EH (cell line): ENCODE measurements around the gene GAMT.
A peak's percentile ranks its signal among the peaks of the same experiment; 100 is the strongest.

Experiments used
- DNase-seq: peaks from one replicate; pipeline ENCODE4 v3.0.0-alpha.2; 2015; ENCODE audit warnings: low read depth

Gene GAMT

GRCh38 chr19:1384478-1385110, 16.7 kb downstream of the GAMT start:
- no peak for DNase-seq

DNA sequence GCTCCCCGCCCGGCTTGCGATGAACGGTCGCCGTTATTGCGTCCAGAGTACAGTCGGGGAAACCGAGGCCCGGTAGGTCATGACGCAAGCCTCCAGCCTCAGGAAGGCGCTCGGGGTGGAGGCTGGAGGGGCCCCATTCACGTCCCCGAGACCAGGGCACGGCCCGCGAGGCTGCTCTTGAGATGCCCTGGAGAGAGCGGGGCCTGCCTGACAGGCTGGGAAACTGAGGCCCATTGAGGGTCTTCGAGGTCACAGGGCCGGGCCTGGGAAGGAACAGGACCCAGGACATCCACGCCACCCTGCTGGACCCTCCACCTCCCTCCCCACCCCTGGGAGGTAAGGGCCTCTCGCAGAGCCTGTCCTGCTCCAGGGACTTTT, 17.3 kb downstream of the GAMT start:
- no peak for DNase-seq

- peak; percentile 86 for DNase-seq
These were observed 17.8 kb downstream of the GAMT start, which contains the start of gene NDUFS7 for GRCh38 chr19:1383312-1384084. Gene NDUFS7, plus strand, starts transcription at chr19:1383907. Its CDS starts 20 bp downstream, at chr19:1383927.

DNA sequence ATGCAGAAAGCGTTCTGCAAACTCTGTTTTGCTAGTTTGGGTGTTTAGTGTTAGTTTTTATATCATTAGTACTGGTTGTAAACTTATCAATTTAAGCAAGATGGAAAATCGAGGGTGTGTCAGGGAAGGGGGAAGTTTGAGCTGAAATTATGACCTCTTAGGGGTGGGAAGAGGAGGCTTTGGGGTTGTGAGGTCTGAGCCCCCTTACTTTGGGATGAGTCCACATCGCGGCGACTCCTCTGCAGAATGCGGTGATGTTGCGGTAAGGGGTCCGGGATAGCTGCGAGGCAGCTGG, 18.4 kb downstream of the GAMT start:
- no peak for DNase-seq

DNA sequence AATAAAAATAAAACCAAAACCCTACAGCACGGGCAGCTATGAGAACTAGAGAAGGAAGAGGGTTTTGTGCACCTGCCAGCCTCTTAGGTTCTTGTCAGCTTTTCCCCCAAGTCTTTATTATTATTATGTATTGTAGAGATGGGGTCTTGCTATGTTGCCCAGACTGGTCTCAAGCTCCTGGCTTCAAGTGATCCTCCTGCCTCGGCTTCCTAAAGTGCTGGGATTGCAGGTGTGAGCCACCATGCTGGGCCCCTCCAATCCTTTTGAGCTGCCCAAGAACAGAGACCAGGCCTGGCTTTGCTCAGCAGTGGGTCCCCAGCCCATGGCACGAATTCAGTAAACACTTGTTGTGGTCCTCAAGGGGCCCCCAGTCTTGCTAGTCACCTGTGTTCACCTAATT, 19.1 kb downstream of the GAMT start:
- DNase-seq = no peak

DNA sequence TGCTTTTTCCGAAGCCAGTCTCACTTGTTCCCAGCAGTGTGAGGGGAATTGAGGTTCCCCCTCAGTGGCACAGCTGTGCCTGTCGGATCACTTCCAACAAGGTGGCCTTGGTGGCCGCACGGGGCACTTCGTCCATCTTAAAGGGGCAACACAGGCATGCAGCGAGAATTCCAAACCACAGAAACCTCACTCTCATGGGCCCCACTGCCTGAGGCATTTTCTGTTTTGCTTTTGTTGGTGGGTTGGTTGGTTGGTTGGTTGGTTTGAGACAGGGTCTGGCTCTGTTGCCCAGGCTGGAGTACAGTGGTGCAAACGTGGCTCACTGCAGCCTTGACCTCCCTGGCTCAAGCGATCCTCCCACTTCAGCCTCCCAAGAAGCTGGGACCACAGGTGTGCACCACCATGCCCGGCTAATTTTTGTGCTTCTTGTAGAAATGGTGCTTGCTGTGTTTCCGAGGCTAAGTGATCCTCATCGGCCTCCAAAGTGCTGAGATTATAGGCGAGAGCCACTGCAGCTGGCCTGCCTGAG, 21.3 kb downstream of the GAMT start:
- no peak for DNase-seq

- no peak for DNase-seq
These were observed 22.0 kb downstream of the GAMT start for GRCh38 chr19:1379126-1379905.

GRCh38 chr19:1377965-1378785, 23.2 kb downstream of the GAMT start:
- no peak for DNase-seq

GRCh38 chr19:1377176-1377964, 24.0 kb downstream of the GAMT start:
- DNase-seq = no peak

DNA sequence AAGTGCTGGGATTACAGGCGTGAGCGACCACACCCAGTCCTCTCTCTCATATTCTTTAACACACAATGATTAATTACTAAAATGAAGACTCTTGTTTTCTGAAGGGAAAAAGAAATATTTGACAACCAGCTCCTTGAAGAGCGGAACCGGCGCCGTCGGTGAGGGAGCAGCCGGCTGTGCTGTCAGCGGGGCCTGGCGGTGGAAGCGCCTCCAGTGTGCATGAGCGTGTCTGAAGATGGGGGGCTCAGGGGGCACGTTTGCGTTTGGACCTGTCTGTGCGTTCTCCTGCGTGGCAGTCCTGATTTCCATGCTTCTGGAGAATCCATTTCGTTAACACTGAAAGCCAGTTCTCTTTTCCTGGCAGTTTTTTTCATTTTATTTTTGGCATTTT, 24.9 kb downstream of the GAMT start:
- DNase-seq = no peak

- no peak for DNase-seq
These were observed 27.1 kb downstream of the GAMT start for GRCh38 chr19:1374250-1374577.

DNA sequence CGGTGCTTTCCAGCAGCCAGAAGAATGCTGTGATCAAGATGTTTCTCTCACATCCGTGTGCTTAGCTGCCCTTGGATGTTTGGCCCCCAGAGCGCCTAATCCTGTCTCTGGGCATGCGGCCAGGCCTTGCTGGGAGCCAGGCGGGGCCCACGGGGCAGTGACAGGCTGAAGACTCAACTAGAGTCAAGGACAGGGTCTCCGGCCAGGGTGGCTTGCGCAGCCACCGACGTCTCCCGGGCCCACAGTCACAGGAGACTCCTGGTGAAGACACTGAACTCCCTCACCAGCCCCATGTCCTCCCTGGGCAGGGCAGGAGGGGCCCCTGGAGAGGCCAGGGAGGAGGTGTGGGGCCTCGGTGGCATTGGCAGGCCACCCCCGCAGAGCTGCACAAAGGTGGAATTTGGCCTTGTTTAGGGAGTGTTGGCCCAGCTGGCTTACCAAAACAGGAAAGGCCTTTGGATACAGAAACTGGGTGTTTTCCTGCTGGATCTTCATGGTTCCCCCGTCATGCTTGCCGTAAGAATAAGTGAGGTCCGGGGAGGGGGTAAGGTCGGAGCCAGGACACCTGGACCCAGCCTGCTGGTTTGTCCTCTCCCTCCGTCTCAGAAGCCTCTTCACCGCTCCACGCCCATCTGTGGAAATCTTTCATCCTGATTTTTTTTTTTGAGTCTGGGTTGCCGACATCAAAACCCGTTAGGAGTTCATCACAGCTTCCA, 27.6 kb downstream of the GAMT start:
- peak; percentile 13 for DNase-seq

DNA sequence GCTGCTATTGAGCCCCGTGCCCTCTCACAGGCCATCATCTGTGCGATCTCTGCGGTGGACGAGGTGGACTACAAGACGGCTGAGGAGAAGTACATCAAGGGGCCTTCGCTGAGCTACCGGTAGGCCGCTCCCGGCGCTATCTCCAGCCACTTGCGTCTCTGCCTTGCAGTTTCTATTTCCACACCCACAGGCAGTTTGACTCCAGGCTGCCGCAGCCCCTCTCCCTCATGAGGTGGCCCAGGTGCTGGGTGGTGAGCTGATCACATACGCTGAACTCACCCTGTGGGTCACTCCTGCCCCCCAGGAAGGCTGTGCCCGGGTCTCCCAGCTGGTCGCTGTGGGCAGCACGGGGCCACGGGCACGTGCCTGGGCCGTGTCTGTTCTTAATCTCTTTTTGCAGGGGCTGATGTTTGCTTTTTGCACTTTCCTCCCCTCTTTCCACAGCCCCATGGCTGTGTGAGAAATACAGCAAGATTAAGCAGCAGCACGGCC, 28.3 kb downstream of the GAMT start:
- no peak for DNase-seq

GRCh38 chr19:1370579-1371361, 30.6 kb downstream of the GAMT start:
- DNase-seq = no peak

DNA sequence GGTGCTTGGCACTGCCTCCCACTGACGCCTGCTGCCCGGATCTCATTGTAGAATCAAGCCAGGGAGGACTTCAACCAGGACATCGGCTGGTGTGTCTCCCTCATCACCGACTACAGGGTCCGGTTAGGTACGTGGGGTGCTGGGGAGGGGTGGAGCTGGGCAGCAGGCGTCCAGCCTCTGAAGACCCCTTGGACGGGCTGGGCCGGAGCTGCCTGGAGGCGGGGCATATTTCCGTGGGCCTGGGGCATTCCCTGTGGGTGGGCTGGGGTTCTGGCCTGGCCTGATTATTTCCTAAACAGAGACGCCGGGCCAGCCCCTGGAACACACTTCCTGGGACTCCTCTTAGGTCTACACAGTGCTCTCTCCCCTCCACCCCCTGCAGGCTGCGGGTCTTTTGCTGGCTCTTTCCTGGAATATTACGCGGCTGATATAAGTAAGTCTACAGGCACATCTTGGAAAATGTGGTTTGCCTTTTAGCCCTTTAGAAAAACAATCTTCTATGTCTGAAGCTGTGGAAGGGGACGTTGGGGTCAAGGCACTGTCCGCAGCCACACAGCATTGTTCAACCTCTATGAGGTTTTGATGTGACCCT, 32.0 kb downstream of the GAMT start:
- DNase-seq = no peak

GRCh38 chr19:1366899-1367870, 34.2 kb downstream of the GAMT start:
- no peak for DNase-seq

DNA sequence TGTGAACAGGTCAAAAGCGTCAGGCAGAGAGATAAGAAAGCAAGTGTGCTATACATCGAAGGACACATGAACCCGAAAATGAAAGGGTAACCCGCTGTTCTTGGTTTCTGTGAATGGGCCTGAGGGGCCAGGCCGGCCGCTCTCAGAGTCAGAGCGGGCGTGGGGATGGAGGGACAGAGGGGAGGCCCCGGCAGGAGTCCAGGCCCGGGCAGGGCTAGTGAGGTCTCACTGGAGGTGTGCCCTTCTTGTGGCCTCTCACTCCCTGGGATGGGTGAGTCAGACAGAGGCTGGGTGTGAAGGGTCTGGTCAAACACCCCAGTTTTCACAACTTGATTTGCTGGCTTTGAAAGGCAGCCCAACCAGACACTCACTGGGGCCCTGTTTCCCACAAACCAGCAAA, 35.0 kb downstream of the GAMT start:
- DNase-seq = no peak
